Type B pancreatic cell (in vitro differentiated cells): Measurements from ENCODE around the gene WNK1. TPM values are rescaled to one million over a fixed set of nuclear protein-coding genes. Genes with fewer than 3 reads are reported as not detected.
"Not testable (repeated sequence)": the region's sequence is repeated elsewhere in the genome, so short reads cannot be mapped to it uniquely, and the experiment has no call there.

ENCODE experiments used
- DNase-seq: peaks from one replicate; pipeline ENCODE4 v3.0.0; 2021; ENCODE audit warnings: mixed read lengths; ENCODE audit not compliant: unreplicated experiment; ENCODE audit errors: extremely low spot score
- H3K27ac Mint-ChIP-seq: 2 replicates; pipeline ENCODE4 v1.8.0; 2021; ENCODE audit warnings: mild to moderate bottlenecking, mixed read lengths
- H3K27me3 Mint-ChIP-seq: 2 replicates; pipeline ENCODE4 v1.8.0; 2021; ENCODE audit warnings: mixed read lengths
- H3K36me3 Mint-ChIP-seq: 2 replicates; pipeline ENCODE4 v1.8.0; 2021; ENCODE audit warnings: mixed read lengths
- H3K4me1 Mint-ChIP-seq: one replicate; pipeline ENCODE4 v1.8.0; 2021; ENCODE audit warnings: mixed read lengths; ENCODE audit not compliant: unreplicated experiment
- H3K4me3 Mint-ChIP-seq: 2 replicates; pipeline ENCODE4 v1.8.0; 2021; ENCODE audit warnings: mild to moderate bottlenecking, mixed read lengths
- H3K9me3 Mint-ChIP-seq: 2 replicates; pipeline ENCODE4 v1.8.0; 2021; ENCODE audit warnings: mixed read lengths
- total RNA-seq: library from RNA; stranded (reverse); gene quantifications from 2 replicates; pipeline ENCODE4 v1.2.1, GENCODE V29; 2021; ENCODE audit warnings: low replicate concordance
- TF ChIP-seq, protein P1 (sequence below): fragments of 200-600 bp; sonication (generic); conservative IDR thresholded peaks from 2 replicates; pipeline ENCODE4 v1.5.0; 2021; ENCODE audit warnings: antibody characterized with exemption, mild to moderate bottlenecking

The WNK1 gene
- total RNA-seq, 1 donor from 2014 or later, result 132 TPM

DNA sequence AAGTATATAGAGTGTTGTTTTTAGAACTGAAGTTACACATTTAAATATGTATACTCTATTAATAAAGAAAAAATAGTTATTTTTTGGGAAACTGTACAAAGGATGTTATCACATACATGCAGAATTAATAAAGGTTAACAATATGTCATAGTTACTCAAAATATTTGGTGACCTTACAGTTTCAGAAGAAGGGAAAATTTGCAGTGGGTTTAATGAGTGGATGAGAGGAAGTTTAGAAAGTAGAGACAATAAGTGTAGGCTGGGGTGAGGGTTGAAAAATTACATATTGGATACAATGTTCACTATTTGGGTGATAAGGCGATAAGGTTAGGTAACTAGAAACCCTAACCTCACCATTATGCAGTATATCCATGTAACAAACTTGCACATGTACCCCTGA, 13.5 kb downstream of the WNK1 start:
- peaks cover 38% of the 10 kb centered on the region for H3K36me3 Mint-ChIP-seq
- peaks cover 4% of the 10 kb centered on the region for H3K9me3 Mint-ChIP-seq
- TF ChIP-seq, protein P1, sequence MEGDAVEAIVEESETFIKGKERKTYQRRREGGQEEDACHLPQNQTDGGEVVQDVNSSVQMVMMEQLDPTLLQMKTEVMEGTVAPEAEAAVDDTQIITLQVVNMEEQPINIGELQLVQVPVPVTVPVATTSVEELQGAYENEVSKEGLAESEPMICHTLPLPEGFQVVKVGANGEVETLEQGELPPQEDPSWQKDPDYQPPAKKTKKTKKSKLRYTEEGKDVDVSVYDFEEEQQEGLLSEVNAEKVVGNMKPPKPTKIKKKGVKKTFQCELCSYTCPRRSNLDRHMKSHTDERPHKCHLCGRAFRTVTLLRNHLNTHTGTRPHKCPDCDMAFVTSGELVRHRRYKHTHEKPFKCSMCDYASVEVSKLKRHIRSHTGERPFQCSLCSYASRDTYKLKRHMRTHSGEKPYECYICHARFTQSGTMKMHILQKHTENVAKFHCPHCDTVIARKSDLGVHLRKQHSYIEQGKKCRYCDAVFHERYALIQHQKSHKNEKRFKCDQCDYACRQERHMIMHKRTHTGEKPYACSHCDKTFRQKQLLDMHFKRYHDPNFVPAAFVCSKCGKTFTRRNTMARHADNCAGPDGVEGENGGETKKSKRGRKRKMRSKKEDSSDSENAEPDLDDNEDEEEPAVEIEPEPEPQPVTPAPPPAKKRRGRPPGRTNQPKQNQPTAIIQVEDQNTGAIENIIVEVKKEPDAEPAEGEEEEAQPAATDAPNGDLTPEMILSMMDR, result no peak

DNA sequence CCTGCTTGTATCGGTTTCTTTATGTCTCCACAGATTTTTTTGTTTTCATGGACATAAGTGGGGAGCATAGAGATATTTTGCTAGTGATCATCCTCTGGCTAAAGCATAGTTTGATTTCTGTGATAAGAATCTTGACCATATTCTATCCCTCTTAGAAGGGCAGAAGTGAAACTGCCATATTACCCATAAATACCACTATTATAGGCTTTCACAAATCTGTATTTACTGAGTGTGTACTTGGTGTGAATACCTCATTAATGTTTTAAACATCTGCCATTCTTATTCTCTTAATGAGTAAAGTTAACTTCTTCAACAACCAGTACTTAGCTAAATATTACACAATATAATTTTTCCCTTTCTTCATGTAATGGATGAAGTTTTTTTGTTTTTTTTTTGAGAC, 16.1 kb downstream of the WNK1 start:
- Mint-ChIP-seq H3K27ac (no peak overlapping the region), H3K4me1 (peaks cover 2% of the 10 kb centered on the region), H3K27me3 (no peaks in the 10 kb centered on the region), H3K36me3 (peaks cover 21% of the 10 kb centered on the region), H3K9me3 (no peaks in the 10 kb centered on the region), H3K4me3 (no peak overlapping the region)
- TF ChIP-seq, protein P1, result no peak
- no peak for DNase-seq

More for the DNA sequence above, 13.5 kb downstream of the WNK1 start:
- Mint-ChIP-seq H3K27me3 (no peaks in the 10 kb centered on the region), H3K4me3 (no peak overlapping the region), H3K4me1 (no peaks in the 10 kb centered on the region), H3K27ac (no peak overlapping the region)
- no peak for DNase-seq

DNA sequence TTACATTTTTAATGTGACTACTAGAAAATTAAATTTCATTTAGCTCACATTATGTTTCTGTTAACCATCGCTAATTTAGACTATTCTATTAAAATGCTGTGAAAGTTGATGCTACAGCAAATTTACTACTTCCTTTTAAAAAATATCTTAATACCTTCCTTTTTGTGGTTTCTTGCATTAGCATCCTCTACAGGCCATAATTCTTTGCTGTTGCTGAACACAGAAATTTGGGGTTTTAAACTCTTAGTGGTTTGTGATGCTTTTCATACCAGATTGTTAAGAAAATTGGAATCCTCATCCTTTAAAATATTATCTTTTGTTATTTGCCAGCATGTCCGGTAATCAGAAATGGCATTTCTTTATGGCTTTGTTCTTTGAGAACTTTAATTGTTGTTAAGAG, 18.1 kb downstream of the WNK1 start:
- H3K4me3 Mint-ChIP-seq, result no peak overlapping the region
- H3K27me3 Mint-ChIP-seq, result no peaks in the 10 kb centered on the region
- DNase-seq, result no peak
- H3K27ac Mint-ChIP-seq, result no peak overlapping the region
- H3K9me3 Mint-ChIP-seq, result no peaks in the 10 kb centered on the region
- H3K4me1 Mint-ChIP-seq, result peaks cover 12% of the 10 kb centered on the region
- TF ChIP-seq, protein P1, result no peak
- peaks cover 13% of the 10 kb centered on the region for H3K36me3 Mint-ChIP-seq

DNA sequence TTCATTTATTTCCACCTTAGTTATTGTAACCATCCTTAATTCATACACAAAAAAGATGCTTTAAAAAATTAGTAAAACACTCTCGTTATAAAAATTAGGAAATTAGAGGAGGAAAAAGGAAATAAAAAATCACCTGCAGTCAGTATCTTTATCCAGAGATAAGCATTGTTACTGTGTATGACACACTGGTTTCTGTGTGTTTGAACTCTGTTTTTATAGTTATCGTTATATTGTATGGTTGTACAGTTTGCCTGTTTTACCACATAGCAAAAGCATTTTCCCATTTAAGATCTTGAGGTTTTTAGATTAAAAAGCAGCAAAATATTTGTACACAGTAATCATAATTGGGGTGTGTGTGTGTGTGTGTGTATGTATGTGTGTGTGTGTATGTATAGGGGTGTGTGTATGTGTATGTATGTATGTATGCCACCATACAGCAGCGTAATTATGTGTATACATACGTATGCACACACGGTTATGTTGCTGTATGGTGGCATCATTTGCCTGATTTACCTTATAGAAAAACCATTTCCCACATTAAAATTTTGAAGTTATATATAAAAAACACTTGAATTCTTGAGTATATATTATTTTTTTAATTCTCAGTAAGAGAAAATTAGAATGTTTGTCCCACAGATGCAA, 19.8 kb downstream of the WNK1 start:
- H3K4me1 Mint-ChIP-seq, result peaks cover 15% of the 10 kb centered on the region
- H3K4me3 Mint-ChIP-seq, result no peak overlapping the region
- TF ChIP-seq, protein P1, result no peak
- H3K9me3 Mint-ChIP-seq, result no peaks in the 10 kb centered on the region
- H3K27me3 Mint-ChIP-seq, result no peaks in the 10 kb centered on the region
- no peak for DNase-seq
- H3K36me3 Mint-ChIP-seq, result peaks cover 8% of the 10 kb centered on the region
- peak overlapping the region; percentile 64 for H3K27ac Mint-ChIP-seq

DNA sequence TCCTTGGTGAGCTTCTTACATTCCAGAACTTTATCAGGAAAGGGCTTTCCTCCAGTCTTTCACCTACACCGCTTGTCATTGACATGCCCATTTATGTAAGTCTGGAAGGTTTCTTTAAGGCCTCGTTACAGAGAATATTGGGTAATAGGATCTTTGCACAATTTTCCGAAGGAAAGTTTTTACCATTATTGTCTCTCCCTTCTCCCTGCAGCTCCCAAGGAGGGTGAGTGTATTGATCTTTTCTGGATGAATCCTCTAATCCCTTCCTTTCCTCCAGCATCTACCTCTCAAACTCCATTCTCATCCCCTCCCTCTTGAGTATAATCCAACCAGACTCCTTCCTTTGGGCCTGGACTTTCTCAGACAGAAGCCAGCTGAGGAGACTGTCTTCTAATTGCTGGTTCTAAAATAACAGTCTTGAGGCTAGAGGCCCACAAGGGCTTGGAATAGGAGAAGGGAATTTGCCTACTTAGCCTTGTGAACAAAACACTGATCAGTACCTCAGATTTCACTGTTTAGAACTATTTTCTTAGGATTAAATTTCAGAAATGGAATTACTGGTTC, 21.8 kb downstream of the WNK1 start:
- TF ChIP-seq, protein P1, result no peak
- peaks cover 5% of the 10 kb centered on the region for H3K36me3 Mint-ChIP-seq
- no peaks in the 10 kb centered on the region for H3K27me3 Mint-ChIP-seq
- H3K27ac Mint-ChIP-seq, result peak overlapping the region; percentile 37
- H3K4me1 Mint-ChIP-seq, result peaks cover 15% of the 10 kb centered on the region
- H3K9me3 Mint-ChIP-seq, result no peaks in the 10 kb centered on the region
- no peak for DNase-seq
- peak overlapping the region; percentile 23 for H3K4me3 Mint-ChIP-seq

DNA sequence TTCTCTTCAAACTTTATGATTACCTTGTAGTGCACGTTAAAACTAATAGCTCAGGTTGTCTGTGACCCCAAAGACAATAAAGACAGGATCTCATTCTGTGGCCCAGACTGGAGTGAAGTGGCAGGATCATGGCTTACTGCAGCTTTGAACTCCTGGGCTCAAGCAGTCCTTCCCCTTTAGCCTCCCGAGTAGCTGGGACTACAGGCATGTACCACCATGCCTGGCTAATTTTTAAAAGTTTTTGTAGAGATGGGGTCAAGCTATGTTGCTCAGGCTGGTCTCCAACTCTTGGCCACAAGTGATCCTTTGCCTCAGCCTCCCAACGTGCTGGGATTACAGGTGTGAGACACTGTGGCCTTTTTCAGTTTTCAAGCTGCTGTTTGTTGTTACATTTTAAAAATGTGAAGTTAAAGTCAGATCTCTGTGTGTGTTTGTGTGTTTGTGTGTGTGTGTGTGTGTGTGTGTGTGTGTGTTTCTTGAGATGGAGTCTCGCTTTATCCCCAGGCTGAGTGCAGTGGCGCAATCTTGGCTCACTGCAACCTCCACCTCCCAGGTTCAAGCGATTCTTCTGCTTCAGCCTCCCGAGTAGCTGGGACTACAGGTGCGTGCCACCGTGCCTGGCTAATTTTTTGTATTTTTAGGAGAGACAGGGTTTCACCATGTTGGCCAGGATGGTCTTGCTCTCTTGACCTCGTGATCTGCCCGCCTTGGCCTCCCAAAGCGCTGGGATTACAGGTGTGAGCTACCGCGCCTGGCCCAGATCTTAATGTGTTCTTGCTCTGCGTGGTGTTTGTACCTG, 23.8 kb downstream of the WNK1 start:
- not testable (repeated sequence) for H3K36me3 Mint-ChIP-seq, DNase-seq, H3K4me3 Mint-ChIP-seq, H3K9me3 Mint-ChIP-seq, H3K27me3 Mint-ChIP-seq, H3K27ac Mint-ChIP-seq
- H3K4me1 Mint-ChIP-seq, result peaks cover 25% of the 10 kb centered on the region

DNA sequence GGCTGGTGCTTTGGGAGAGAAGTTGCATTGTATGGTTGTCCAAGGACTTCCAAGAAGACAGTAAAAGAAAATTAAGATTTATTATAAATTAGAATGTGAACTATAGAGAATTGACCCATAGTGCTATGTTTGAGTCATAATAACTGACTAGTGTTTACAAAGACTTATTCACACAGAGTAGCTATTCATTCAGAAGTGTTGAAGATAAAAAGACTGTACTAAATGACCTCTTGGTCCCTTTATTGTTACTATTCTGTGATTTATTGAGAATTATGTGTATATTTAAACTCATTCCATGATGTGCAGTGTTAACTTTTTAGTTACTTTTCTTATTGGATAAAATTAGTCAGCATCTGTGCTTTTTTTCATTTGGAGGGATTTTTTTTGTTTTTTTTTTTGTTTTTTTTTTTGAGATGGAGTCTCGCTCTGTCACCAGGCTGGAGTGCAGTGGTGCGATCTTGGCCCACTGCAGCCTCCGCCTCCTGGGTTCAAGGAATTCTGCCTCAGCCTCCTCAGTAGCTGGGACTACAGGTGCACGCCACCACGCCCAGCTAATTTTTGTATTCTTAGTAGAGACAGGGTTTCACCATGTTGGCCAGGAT, 24.5 kb downstream of the WNK1 start:
- H3K9me3 Mint-ChIP-seq, H3K4me3 Mint-ChIP-seq, H3K36me3 Mint-ChIP-seq, H3K27ac Mint-ChIP-seq, DNase-seq, H3K27me3 Mint-ChIP-seq: not testable (repeated sequence)
- peaks cover 25% of the 10 kb centered on the region for H3K4me1 Mint-ChIP-seq
